SK-N-SH treated with all-trans-retinoic acid at 6 μM for 48 hours (cell line): ENCODE results near the gene ESRP2.

ENCODE experiments used
- CSDC2 ChIP-seq: fragments of 250-450 bp; sonication (Bioruptor Pico); IDR thresholded peaks from 2 replicates; pipeline ENCODE4 v1.5.0; 2020; ENCODE audit warnings: mild to moderate bottlenecking, moderate library complexity
- TOX ChIP-seq: fragments of 250-450 bp; sonication (Bioruptor Pico); IDR thresholded peaks from 2 replicates; pipeline ENCODE4 v1.8.0; 2021; ENCODE audit warnings: mild to moderate bottlenecking, moderate library complexity, borderline replicate concordance
- ZFP30 ChIP-seq: fragments of 450-650 bp; formaldehyde crosslinking; IDR thresholded peaks from 2 replicates; pipeline ENCODE4 v1.5.0; 2022; ENCODE audit warnings: mild to moderate bottlenecking, moderate library complexity
- TF ChIP-seq, protein P1 (sequence below): fragments of 250-450 bp; sonication (Bioruptor Pico); IDR thresholded peaks from 2 replicates; pipeline ENCODE4 v1.5.1; 2021; ENCODE audit warnings: mild to moderate bottlenecking, moderate library complexity
- TF ChIP-seq, protein P2 (sequence below): fragments of 250-450 bp; sonication (Bioruptor Pico); IDR thresholded peaks from 2 replicates; pipeline ENCODE4 v1.8.0; 2020; ENCODE audit warnings: mild to moderate bottlenecking, moderate library complexity, borderline replicate concordance

GRCh38 chr16:68230956-68231355, 5.0 kb downstream of the ESRP2 start:
- TF ChIP-seq TOX (CRISPR knock-in tag) (no peak), CSDC2 (no peak), ZFP30 (CRISPR knock-in tag) (no peak)
- TF ChIP-seq, protein P1, sequence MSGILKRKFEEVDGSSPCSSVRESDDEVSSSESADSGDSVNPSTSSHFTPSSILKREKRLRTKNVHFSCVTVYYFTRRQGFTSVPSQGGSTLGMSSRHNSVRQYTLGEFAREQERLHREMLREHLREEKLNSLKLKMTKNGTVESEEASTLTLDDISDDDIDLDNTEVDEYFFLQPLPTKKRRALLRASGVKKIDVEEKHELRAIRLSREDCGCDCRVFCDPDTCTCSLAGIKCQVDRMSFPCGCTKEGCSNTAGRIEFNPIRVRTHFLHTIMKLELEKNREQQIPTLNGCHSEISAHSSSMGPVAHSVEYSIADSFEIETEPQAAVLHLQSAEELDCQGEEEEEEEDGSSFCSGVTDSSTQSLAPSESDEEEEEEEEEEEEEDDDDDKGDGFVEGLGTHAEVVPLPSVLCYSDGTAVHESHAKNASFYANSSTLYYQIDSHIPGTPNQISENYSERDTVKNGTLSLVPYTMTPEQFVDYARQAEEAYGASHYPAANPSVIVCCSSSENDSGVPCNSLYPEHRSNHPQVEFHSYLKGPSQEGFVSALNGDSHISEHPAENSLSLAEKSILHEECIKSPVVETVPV, result no peak
- TF ChIP-seq, protein P2, sequence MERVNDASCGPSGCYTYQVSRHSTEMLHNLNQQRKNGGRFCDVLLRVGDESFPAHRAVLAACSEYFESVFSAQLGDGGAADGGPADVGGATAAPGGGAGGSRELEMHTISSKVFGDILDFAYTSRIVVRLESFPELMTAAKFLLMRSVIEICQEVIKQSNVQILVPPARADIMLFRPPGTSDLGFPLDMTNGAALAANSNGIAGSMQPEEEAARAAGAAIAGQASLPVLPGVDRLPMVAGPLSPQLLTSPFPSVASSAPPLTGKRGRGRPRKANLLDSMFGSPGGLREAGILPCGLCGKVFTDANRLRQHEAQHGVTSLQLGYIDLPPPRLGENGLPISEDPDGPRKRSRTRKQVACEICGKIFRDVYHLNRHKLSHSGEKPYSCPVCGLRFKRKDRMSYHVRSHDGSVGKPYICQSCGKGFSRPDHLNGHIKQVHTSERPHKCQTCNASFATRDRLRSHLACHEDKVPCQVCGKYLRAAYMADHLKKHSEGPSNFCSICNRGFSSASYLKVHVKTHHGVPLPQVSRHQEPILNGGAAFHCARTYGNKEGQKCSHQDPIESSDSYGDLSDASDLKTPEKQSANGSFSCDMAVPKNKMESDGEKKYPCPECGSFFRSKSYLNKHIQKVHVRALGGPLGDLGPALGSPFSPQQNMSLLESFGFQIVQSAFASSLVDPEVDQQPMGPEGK (CRISPR knock-in tag), result no peak
